Activated CD4-positive, alpha-beta T cell treated with anti-CD3 and anti-CD28 coated beads, Interleukin-2, amount 10 ng/mL, durations not matched to agents 24 days and 14 days (primary cell): ENCODE measurements around the gene AP1S1. TPM values are rescaled to one million over a fixed set of nuclear protein-coding genes. Genes with fewer than 3 reads are reported as not detected.
"Not testable (repeated sequence)": the region's sequence is repeated elsewhere in the genome, so short reads cannot be mapped to it uniquely, and the experiment has no call there.

Experiments
- DNase-seq: peaks from one replicate; pipeline ENCODE4 v3.0.0; 2022
- H3K27ac Mint-ChIP-seq: one replicate; pipeline ENCODE4 v1.8.0; 2022; ENCODE audit warnings: mild to moderate bottlenecking, mixed read lengths
- H3K27me3 Mint-ChIP-seq: one replicate; pipeline ENCODE4 v1.8.0; 2022; ENCODE audit warnings: mixed read lengths
- H3K36me3 Mint-ChIP-seq: one replicate; pipeline ENCODE4 v1.8.0; 2022; ENCODE audit warnings: low read depth, mild to moderate bottlenecking, mixed read lengths
- H3K4me1 Mint-ChIP-seq: one replicate; pipeline ENCODE4 v1.8.0; 2021; ENCODE audit warnings: mixed read lengths
- H3K4me3 Mint-ChIP-seq: one replicate; pipeline ENCODE4 v1.8.0; 2022; ENCODE audit warnings: mild to moderate bottlenecking, moderate library complexity, mixed read lengths
- H3K9me3 Mint-ChIP-seq: one replicate; pipeline ENCODE4 v1.8.0; 2021; ENCODE audit warnings: mixed read lengths
- intact Hi-C: fragments of 100-400 bp; cut with micrococcal nuclease; formaldehyde crosslinking; loops from one replicate; pipeline ENCODE4 v1.15.1; 2023
- total RNA-seq: library from RNA; stranded (reverse); gene quantifications from 2 replicates; pipeline ENCODE4 v1.2.3, GENCODE V29; 2022

The AP1S1 gene
- total RNA-seq, 1 donor from 2014 or later, result 49.2 TPM

DNA sequence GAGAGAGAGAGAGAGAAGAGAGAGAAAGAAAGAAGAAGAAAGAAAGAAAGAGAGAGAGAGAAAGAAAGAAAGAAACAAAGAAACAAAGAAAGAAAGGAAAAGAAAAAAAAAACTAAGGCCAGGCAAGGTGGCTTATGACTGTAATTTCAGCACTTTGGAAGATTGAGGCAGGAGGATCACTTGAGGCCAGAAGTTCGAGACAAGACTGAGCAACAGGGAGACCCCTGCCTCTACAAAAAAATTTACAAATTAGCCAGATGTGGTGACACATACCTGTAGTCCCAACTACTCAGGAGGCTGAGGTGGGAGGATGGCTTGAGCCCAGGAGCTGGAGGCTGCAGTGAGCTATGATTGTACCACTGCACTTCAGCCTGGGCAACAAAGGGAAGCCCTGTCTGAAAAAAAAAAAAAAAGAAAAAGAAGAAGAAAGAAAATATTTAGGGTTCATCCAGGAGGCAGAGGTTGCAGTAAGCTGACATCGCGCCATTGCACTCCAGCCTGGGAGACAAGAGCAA is 24.6 kb upstream of the AP1S1 start:
- Mint-ChIP-seq H3K9me3 (no peaks in the 10 kb centered on the region), H3K4me1 (peaks cover 41% of the 10 kb centered on the region), H3K27ac (peak overlapping the region; percentile 40), H3K36me3 (no peaks in the 10 kb centered on the region), H3K4me3 (no peak overlapping the region), H3K27me3 (peaks cover 47% of the 10 kb centered on the region)
- intact Hi-C loops, result no loop called here
- no peak for DNase-seq

DNA sequence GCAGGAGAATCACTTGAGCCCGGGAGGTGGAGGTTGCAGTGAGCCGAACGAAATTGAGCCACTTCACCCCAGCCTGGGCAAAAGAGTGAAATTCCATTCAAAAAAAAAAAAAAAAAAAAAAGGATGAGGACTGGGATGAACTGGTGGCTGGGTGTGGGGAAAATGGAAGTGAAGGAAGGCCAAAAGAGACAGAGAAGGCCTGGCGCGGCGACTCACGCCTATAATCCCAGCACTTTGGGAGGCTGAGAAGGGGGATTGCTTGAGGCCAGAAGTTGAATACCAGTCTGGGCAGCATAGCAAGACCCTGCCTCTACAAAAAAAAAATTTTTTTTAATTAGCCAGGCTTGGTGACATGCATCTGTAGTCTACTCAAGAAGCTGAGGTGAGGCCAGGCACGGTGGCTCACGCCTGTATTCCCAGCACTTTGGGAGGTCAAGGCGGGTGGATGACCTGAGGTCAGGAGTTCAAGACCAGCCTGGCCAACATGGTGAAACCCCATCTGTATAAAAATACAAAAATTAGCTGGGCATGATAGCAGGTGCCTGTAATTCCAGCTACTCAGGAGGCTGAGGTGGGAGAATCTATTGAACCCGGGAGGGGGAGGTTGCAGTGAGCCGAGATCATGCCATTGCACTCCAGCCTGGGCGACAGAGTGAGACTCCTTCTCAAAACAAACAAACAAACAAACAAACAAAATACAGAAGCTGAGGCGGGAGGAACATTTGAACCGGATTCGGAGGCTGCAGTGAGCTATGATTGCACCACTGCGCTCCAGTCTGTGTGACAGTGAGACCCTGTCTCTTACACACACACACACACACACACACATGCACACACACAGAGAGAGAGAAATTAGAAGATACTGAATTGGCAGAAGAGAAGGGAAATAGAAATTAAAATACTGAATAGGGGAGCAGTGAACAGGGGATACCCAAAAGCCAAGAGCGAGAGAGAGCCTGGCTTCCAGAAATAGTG is 21.4 kb upstream of the AP1S1 start:
- H3K27me3 Mint-ChIP-seq, result peaks cover 46% of the 10 kb centered on the region
- H3K9me3 Mint-ChIP-seq, result not testable (repeated sequence)
- H3K4me1 Mint-ChIP-seq, result peaks cover 32% of the 10 kb centered on the region

DNA sequence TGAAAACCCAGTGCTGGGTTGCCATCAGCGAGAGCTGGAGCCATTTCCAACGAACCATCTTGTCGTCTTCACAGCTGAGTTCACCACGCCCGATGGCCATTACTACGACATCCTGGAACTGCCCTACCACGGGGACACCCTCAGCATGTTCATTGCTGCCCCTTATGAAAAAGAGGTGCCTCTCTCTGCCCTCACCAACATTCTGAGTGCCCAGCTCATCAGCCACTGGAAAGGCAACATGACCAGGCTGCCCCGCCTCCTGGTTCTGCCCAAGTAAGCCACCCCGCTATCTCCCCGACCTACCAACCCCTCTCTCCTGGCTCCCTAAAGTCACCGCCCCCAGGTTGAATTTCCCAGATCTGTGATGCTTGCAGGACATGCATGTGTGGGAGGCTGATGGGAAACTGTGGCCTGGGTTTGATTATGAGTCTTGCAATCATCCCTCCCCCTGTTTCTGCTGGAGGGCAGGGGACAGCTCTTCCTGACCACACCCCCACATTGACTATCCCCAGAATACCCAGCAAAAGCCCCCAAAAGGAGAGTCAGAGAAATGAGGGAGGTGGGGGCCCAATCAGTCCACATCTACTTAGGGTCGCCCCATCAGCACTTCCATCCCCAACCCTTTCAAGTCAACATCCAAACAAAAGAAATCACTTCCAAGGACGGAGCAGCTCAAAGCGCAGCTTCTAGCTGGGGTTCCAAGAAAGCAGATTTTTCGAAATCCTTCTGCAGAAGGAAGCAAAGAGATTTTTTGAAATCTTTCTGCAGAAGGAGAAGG is 20.5 kb upstream of the AP1S1 start:
- Mint-ChIP-seq H3K9me3 (no peaks in the 10 kb centered on the region), H3K4me1 (peaks cover 35% of the 10 kb centered on the region), H3K27me3 (peaks cover 40% of the 10 kb centered on the region), H3K27ac (no peak overlapping the region), H3K4me3 (no peak overlapping the region), H3K36me3 (no peaks in the 10 kb centered on the region)
- intact Hi-C loops, result no loop called here
- DNase-seq, result no peak

More for the DNA sequence above, 21.4 kb upstream of the AP1S1 start:
- intact Hi-C loops, H3K27ac Mint-ChIP-seq, H3K4me3 Mint-ChIP-seq, H3K36me3 Mint-ChIP-seq, DNase-seq: not testable (repeated sequence)

DNA sequence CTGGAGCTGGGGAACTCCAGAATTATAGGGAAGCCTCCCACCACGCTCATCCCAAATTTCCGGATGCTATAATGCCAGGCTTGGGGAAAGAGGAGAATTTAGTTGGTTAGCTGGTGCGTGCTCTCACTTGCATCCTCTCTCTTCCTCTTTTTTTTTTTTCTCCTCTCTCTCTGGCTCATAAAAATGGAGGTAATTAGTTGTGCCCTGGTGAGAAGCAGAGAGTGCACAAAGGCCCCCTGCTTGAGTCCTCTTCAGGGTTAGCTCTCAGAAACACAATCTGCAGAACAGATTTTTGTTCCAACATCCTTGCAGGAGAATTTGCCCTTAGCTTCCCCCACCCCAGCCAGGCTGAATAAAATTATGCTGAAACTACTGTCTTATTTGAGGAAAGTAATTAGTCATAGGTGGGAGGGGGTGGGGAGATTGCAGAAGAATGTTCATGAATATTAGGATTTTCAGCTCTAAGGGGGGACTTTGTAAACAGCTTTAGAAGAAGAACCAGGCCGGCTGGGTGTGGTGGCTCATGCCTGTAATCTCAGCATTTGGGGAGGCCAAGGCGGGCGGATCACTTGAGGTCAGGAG is 19.8 kb upstream of the AP1S1 start:
- Mint-ChIP-seq H3K4me1 (peaks cover 35% of the 10 kb centered on the region), H3K36me3 (no peaks in the 10 kb centered on the region), H3K4me3 (no peak overlapping the region), H3K9me3 (no peaks in the 10 kb centered on the region), H3K27me3 (peaks cover 38% of the 10 kb centered on the region), H3K27ac (no peak overlapping the region)
- no peak for DNase-seq
- intact Hi-C loops, result no loop called here

DNA sequence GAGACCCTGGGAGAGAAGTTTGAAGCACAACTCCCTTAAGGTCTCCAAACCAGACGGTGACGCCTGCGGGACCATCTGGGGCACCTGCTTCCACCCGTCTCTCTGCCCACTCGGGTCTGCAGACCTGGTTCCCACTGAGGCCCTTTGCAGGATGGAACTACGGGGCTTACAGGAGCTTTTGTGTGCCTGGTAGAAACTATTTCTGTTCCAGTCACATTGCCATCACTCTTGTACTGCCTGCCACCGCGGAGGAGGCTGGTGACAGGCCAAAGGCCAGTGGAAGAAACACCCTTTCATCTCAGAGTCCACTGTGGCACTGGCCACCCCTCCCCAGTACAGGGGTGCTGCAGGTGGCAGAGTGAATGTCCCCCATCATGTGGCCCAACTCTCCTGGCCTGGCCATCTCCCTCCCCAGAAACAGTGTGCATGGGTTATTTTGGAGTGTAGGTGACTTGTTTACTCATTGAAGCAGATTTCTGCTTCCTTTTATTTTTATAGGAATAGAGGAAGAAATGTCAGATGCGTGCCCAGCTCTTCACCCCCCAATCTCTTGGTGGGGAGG is 16.5 kb upstream of the AP1S1 start:
- intact Hi-C loops, result loop anchor here (1.0 to 2.0 kb wide), 3 partner anchors 13 to 52 kb away; partner anchors contain the start of gene TRIM56
- Mint-ChIP-seq H3K4me3 (peak overlapping the region; percentile 66), H3K27me3 (peaks cover 26% of the 10 kb centered on the region), H3K9me3 (no peaks in the 10 kb centered on the region), H3K27ac (peak overlapping the region; percentile 79), H3K36me3 (no peaks in the 10 kb centered on the region), H3K4me1 (peaks cover 43% of the 10 kb centered on the region)
- no peak for DNase-seq

DNA sequence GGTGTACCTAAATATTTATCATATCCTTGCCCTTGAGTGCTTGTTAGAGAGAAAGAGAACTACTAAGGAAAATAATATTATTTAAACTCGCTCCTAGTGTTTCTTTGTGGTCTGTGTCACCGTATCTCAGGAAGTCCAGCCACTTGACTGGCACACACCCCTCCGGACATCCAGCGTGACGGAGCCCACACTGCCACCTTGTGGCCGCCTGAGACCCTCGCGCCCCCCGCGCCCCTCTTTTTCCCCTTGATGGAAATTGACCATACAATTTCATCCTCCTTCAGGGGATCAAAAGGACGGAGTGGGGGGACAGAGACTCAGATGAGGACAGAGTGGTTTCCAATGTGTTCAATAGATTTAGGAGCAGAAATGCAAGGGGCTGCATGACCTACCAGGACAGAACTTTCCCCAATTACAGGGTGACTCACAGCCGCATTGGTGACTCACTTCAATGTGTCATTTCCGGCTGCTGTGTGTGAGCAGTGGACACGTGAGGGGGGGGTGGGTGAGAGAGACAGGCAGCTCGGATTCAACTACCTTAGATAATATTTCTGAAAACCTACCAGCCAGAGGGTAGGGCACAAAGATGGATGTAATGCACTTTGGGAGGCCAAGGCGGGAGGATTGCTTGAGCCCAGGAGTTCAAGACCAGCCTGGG is 15.9 kb upstream of the AP1S1 start:
- Mint-ChIP-seq H3K4me1 (peaks cover 44% of the 10 kb centered on the region), H3K36me3 (no peaks in the 10 kb centered on the region)
- intact Hi-C loops, result loop anchor here (1.0 kb wide), 1 partner anchor 53 kb away; the partner anchor contains the start of gene TRIM56

DNA sequence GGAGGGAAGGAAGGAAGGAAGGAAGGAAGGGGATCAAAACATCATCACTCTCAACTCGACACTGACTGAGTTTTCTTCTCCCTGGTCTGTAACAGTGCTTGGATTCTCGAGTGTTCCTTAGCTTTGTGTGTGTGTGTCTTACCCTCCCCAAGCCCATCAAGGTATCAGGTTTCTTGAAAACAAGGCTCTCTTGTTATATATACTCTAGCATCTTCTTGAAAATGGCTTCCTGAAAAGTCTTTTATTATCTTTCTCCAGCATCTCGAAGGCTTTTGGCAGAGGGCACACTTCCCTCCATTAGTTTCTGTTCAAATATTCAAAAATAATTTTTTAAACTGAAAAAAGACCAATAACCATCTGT is 14.0 kb upstream of the AP1S1 start:
- Mint-ChIP-seq H3K27me3 (peaks cover 30% of the 10 kb centered on the region), H3K27ac (peak overlapping the region; percentile 41), H3K9me3 (no peaks in the 10 kb centered on the region), H3K4me3 (no peak overlapping the region), H3K36me3 (no peaks in the 10 kb centered on the region), H3K4me1 (peaks cover 36% of the 10 kb centered on the region)
- no peak for DNase-seq
- intact Hi-C loops, result no loop called here

More for the DNA sequence above, 15.9 kb upstream of the AP1S1 start:
- peak; percentile 90 for DNase-seq
- H3K27me3 Mint-ChIP-seq, result peaks cover 30% of the 10 kb centered on the region
- H3K9me3 Mint-ChIP-seq, result no peaks in the 10 kb centered on the region
- peak overlapping the region; percentile 74 for H3K27ac Mint-ChIP-seq
- peak overlapping the region; percentile 66 for H3K4me3 Mint-ChIP-seq

DNA sequence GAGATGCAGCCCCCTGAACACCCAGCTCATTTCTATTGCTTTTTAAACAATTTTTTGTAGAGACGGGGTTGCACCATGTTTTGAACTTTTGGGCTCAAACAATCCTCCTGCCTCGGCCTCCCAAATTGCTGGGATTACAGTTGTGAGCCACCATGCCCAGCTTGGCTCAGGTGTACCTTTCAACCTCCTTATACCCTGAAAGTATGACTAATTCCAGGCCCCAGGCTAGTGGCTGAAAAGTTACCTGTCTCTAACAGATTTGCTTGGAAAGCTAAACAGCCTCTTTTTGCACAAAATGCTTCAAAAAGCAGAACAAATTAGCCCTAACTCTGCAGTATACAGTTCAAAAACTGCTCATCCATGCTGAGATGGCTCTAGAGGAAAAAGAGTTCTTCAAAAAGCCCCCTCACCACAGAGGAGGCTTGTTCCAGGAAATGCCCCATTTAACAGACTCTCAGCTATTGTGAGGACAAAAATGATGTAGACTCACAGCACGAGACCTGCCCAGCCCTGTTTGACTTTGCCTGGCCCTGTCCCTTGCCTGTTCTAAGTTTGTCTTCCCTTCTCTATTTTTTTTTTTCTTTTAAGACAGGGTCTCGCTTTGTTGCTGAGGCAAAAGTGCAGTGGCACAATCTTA is 13.4 kb upstream of the AP1S1 start:
- Mint-ChIP-seq H3K36me3 (no peaks in the 10 kb centered on the region), H3K9me3 (no peaks in the 10 kb centered on the region), H3K4me3 (no peak overlapping the region), H3K4me1 (peaks cover 36% of the 10 kb centered on the region), H3K27ac (no peak overlapping the region), H3K27me3 (peaks cover 30% of the 10 kb centered on the region)
- intact Hi-C loops, result no loop called here
- DNase-seq, result no peak

DNA sequence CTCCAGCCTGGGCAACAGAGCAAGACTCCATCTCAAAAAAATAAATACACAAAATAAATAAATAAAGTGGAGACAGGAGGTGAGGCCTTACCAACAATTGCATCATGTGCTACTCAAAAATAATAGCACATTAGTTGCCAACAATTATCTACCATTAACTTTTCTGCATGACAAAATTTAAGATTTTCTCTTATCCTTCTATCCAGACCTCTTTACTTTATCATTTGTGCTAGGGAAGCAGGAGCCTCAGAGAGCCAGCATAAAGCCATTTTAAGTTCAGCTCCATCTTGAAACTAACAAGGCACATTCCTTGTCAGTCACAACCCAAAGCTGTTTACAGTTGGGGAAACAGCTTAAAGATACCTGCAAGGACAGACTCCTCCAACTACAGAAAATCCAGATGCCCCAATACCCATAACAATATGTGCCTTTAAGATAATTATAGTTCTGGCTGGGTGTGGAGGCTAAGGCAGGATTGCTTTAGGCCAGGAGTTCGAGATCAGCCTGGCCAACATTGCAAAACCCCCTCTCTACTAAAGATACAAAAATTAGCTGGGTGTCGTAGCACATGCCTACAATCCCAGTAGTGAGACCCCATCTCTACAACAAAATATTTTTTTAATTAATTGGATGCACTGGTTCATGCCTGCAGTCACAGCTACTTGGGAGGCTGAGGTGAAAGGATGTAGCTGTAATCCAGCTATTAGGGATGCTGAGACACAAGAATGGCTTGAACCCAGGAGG is 2.2 kb upstream of the AP1S1 start:
- no peak for DNase-seq

DNA sequence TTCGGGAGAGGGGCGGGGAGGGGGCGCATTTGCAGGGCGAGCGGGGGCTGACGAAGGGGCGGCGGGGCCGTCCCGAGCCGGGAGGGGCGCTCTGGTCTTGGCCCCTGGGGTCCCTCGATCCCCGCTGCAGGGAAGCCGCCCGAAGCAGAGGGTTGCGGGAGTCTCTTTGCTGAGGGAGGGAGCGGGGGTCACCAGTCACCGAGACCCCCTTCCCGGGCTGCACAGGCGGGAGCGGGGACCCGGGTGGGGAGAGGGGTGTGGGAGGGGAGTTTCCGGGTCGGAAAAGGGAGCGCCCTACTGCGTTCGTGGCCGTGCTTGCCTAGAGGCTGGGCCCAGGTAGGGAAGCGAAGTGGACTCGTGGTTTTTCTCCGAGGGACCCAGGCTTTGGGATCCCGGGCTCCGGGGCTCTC is 422 bp downstream of the AP1S1 start:
- H3K27ac Mint-ChIP-seq, result peak overlapping the region; percentile 48

More for the DNA sequence above, 2.2 kb upstream of the AP1S1 start:
- Mint-ChIP-seq H3K27ac (no peak overlapping the region), H3K36me3 (peaks cover 4% of the 10 kb centered on the region), H3K27me3 (peaks cover 24% of the 10 kb centered on the region), H3K9me3 (peaks cover 3% of the 10 kb centered on the region), H3K4me1 (peaks cover 17% of the 10 kb centered on the region), H3K4me3 (no peak overlapping the region)
- intact Hi-C loops, result no loop called here

DNA sequence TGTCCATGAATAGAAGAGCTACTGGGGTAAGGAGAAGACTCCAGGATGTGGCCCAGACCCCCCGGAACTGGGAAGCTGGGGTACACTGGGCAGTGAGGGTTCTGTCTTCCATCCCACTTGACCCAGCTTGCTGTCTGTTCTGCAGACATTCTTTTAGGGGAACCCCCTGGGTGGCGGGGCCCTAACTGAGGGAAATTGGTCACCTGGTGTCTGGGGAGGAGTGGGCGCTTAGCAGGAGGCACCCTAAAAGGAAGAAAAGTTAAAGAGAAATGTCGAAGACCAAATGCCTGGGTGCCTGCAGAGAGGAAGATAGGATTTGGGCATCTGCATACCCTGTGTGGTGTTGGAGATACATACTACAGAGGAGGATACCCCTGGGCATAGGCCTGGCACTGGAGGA is 1.0 kb downstream of the AP1S1 start:
- Mint-ChIP-seq H3K9me3 (peaks cover 3% of the 10 kb centered on the region), H3K27me3 (peaks cover 13% of the 10 kb centered on the region), H3K27ac (peak overlapping the region; percentile 48), H3K4me1 (peaks cover 14% of the 10 kb centered on the region), H3K4me3 (peak overlapping the region; percentile 86), H3K36me3 (peaks cover 18% of the 10 kb centered on the region)
- peak; percentile 63 for DNase-seq
- intact Hi-C loops, result no loop called here

More for the DNA sequence above, 422 bp downstream of the AP1S1 start:
- Mint-ChIP-seq H3K36me3 (peaks cover 13% of the 10 kb centered on the region), H3K4me3 (peak overlapping the region; percentile 86), H3K27me3 (peaks cover 13% of the 10 kb centered on the region), H3K4me1 (peaks cover 14% of the 10 kb centered on the region), H3K9me3 (peaks cover 3% of the 10 kb centered on the region)
- intact Hi-C loops, result loop anchor here (1.0 kb wide), 2 partner anchors 11 to 90 kb away; partner anchors contain the start of gene VGF
- peak; percentile 77 for DNase-seq

DNA sequence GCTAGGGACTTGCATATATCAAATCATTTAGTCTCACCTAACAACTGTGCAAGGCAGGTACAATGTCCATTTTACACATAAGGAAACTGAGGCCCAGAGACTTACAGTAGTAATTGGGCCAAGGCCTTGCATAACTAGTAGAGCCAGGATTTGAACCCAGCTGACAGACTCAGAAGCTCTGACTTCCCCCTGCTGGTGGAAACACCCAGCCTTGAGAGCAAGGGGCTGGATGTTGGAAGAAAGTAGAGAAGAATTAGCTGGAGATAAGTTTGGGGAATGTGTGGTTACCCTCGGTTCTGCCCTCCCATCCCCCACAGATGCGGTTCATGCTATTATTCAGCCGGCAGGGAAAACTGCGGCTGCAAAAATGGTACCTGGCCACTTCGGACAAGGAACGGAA is 2.0 kb downstream of the AP1S1 start:
- intact Hi-C loops, result no loop called here
- Mint-ChIP-seq H3K27me3 (peaks cover 11% of the 10 kb centered on the region), H3K27ac (no peak overlapping the region), H3K9me3 (peaks cover 3% of the 10 kb centered on the region), H3K4me1 (peaks cover 14% of the 10 kb centered on the region), H3K36me3 (peaks cover 21% of the 10 kb centered on the region), H3K4me3 (peak overlapping the region; percentile 34)
- no peak for DNase-seq
